NCI-H1694 treated with DMSO at 0.1 percent for 48 hours (cell line): ENCODE results near the gene CARD10.
"Not testable (repeated sequence)": the region's sequence is repeated elsewhere in the genome, so short reads cannot be mapped to it uniquely, and the experiment has no call there.

Experiments
- DNase-seq: peaks from one replicate; lab custom pipeline; 2025; lab: John Stamatoyannopoulos, UW

The CARD10 gene

DNA sequence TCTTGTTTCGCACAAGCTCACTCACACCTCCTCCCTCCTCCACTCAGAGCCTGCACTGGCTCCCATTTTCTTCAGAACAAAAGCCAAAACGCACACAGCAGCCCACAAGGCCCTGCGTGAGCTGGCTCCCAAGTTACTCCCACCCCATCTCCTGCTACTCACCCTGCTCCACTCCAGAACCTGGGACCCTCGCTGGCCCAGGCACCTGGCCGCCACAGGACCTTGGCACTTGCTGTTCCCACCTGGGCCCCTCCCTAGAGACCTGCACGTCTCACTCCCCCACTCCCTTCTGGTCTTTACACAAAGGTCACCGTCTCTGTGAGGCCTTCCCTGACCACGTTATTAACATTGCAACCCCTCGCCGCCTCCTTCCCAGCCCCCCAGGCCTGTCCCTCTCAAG, 32.1 kb downstream of the CARD10 start:
- DNase-seq, result no peak

DNA sequence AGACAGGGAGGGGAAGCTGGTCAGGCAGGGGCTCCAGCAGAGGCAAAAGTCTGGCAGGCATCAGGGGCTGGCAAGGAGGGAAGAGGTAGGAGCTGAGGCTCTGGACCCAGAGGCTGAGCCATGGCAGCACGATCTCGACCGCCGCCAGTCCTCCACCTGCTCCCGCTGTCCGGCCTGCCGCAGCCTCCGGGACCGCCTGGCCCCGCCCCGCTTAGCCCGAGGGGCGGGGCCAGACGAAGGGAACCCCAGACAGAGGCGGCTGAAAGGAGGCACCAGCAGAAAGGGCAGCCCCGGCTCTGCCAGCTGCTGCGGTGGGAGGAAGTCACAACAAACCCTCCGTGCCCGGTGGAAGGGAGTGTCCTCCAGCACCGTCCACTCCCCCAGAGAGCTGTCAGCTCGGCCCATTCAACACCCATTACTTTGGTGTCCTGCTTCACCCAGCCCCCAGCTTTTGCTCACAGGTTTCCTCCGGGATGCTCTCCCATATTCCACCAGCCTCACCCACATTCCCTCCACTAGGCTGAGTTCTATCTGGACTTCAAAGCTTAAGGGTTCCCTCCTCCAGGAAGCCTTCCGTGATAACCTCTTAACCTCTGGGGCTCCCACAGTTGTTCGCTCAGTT, 32.9 kb downstream of the CARD10 start, which contains the start of gene MFNG:
TSS of gene MFNG (minus strand) at position 161 of the 622 bp plus-strand sequence. CDS start 207 bp downstream, outside the sequence.
- DNase-seq, result no peak

DNA sequence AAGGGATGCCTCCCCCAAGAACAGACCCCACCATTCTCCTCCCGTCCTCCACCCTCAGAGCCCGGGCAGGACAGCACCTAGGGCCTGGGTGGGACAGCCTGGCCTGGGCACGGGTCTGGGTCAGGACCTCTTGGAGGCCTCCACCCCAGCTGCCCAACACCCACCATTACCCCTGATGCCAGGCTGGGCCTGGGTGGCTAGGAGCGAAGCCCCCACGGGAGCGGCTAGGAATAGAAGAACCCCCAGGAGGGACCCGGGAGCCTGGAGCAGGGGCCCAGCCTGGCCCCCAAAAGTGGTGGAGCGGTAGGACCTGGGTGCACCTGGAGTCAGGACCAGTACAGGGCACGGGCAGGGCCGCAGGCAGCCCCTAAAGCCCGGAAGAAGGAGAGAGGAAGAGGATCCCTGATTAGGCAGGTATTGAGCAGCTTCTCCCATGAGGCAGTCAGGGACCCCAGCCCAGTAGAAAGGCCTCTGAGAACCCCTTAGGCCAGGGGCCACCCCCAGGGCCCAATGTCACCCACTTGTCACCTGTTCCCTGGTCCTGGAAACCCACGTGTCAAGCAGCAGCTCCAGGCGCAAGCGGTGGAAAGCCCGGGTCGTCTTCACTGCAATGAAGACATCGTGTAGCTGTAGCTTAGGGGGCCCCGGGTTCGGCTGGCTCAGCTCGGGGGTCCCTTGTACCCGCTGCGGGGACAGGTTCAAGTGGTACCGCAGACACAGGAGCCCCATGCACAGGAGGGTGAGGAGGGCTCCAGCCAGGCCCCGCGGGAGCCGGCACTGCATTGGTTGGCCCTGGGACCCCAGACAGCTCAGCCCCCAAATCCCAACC, 33.6 kb downstream of the CARD10 start:
- DNase-seq, result no peak

DNA sequence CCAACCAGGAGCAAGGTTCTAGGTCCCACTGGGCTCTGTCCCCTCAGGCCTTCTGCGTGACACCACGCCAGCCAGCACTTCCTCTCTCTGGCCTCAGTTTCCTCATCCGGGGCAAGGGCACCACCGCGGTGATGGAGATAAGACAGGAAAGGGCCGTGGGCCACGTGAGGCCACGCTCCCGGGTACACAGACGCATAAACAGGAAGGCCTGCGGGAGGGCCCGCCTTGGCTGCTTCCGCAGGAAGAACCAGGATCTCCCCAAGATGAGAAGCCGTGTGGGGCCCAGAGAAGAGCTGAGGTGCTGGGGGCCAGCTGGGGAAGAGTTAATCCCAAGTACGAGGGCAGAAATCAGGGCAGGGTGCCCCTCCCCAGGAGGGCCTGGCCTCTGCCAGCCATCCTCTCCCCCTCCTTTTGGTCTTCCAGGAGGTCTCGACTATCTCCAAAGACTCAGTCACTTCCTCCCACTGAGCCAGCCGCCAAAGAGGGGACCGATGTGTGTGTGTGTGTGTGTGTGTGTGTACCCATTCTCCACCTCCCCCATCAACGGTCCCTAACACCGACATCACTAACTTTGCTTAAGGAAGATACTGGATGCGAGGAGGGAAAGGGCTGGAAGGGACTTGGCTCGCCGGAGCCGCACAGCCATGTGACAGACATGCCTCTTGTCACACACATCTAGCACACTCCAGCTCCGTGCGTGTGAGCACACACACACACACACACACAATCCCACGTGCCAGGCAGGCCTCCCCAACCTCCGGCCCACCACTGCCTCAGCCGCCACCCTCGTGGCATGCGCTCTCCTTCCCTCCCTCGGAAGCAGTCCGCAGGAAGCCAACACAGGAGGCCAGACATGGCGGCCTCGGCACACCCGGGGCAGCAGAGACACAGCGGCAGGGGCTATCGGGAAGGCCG, 34.5 kb downstream of the CARD10 start:
- no peak for DNase-seq

DNA sequence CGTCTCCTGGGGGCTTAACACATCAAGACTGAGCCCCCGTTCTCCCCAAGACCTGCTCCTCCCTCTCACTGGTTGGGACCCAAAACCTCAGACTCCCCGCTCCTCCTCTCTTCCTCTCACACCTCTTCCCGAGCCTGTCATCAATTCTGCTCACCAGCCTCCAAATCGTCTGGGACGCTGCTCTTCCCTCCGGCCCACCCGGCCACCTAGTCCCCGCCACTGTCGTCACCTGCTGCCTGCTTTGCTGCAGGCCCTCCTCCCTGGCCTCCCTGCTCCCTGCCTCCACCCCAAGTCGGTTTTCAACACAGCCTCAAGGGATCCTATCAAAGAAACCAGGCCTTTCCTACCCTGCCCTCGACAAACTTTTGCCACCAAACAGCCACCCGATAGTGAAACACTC, 36.2 kb downstream of the CARD10 start:
- no peak for DNase-seq

DNA sequence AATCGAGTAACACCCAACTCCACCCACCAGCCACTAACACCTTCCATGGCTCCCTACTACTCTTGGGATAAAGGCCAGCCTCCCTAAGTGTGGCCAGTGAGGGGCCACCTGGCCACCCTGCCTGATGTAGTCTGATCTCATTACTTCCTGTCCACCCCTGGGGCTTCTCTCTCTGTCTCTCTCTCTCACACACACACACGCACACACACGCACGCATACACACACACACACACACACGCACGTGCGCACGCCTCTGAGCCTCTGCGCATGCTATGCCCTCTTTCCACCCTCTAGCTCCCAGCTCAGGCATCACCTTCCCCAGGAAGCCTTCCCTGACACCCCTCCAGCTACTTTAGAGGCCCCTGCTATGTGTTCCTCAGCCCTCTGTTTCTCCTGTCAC, 37.0 kb downstream of the CARD10 start:
- DNase-seq, result no peak

DNA sequence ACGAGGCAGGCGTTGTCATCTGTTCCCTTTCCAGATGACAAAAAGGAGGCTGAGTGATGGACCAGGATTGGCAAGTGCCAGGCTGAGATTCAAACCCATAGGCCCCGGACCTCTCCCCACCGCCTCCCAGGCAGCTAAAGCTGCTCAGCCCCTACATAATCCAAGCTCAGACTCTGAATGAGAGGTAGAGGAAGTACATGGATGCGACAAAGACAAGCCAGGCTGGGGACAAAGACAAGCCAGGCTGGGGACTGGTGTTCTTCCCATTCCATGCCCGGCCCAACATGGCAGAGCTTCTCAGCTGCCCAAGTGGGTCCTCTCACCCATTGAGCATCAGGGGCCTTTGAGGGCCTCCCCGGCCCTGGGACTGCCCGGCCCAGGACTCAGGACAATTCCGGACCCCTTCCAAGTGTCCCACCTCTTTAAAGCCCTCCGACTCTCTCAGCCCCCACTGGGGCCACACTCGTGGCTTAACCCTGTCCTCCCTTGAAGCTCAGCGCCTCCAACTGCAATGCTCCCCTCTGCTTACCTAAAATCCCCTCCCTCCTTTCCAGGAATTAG, 37.8 kb downstream of the CARD10 start:
- DNase-seq, result no peak

DNA sequence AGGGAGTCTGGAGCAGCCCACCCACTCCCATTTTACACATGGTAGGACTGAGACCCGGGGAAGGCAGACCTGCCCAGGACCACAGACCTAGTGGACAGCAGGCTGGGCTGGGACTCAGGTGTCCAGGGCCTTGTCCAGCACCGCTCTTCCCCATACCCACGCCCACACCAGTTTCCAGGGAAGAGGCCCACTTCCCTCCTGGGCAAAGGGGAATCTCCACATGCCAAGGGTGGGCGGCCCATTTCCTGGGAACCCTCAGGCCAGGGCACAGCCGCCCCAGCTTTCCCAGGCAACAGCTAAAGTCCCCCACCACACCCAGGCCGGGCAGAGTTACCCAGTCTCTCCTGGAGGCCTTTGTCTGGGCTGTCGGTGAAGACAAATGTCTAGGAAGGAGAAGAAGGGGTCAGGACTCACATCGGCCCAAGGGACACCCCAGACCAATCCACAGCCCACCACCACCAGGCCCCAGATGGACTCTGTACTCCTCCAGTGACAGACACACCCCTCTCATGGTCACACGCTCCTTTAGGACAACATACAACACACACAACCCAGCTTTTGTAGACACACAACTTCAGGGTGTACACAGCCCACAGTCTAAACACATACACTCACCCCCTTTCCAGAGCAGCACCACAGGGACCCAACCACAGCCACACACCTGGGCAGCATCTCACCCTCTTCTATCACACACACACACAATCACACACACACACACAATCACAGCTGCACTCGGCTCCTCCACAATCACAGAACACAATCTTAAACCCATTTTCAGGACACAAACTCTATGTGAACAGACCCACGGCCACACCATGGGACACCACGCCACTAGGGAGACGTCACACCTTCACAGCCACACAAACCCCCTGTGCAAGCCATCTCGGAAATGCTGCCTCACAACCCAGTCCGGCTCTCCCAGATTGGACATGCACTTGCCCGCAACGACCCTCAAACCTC, 38.5 kb downstream of the CARD10 start:
- DNase-seq, result no peak

DNA sequence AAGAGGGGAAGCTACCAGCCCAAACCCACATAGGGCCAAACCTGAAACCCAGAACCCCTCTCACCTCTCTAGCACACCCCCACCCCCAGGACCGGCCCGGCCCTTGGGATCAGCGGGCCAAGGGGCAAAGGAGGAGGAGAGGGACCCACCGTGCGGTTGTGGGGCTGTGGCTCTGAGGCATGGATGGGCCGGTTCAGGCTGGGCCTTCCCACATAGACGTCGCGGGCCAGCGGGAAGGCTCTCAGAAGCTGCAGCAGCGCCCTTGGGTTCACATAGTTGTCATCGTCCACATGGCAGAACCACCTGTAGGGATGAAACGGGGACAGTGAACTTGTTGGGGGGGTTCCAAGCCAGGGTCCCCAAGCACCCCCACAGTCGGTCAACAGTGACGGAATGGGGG, 40.0 kb downstream of the CARD10 start:
- no peak for DNase-seq

DNA sequence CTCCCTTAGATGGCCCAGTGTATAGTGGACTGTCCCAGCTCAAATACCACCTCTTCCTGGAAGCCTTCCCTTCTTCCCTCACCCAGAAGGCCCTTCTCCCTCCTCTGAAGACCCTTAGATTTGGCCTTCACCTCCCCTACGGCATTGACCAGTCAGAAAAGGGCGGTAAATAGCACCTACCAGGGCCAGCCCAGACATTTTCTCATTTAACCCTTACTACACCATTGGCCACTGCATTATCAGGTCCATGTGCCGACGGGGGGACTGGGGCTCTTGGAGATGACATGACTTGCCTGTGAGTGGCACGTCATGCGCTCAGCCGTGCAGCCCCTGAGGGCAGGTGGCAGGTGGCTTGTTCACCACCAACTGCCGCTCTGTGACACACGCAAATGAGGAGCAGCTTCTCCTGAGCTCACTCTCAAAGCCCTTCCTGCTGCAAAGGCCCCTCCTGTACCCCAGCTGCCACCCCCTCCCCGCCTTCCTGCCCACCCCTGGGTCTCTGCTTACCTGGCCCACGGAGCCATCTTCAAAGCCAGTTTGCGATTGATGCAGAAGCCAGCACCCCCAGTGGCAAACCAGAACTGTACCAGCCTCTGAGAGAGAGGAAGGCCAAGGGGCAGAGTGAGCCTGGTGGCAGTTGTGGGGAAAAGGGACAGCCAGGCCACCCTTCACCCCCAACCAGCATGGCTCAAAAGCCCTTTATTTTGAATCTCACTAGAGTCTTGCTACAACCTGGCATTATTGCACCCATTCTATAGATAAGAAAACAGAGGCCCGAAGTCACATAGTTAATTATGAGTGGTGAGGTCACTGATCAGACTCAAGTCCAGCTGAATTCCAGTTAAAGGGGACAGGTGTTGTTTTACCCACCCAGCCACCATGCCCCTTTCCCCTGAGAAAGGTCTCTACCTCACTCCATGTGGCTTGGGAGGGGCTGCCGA, 42.6 kb downstream of the CARD10 start:
- no peak for DNase-seq

DNA sequence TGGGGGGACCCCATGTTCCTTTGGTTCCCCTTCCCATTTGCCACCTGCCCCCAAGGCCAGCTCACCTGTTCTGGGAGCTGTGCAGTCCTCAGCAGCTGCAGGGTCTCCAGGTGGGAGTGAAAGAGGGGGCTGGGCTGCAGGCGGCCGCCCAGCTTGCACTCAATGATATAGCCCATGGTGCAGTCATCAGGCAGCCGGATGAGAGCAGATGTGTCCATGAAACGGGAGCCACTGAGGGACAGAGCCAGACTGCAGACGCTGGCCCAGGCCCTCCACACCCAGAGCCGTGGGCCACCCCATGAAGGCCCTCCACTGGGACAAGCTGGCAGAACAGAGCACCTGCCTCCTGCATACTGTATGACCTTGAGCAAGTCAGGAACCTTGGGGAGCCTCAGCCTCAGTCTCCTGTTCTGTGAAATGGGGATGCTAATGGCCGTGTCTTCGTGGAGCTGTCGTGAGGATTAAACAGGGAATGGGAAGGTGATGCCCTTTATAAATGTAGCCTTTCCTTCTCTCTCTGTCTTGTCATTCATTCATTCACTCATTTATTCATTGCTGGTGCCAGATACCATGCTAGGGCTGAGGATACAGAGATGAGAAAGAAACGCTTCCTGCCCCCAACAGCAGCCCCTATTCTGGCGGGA, 44.6 kb downstream of the CARD10 start:
- DNase-seq, result no peak

DNA sequence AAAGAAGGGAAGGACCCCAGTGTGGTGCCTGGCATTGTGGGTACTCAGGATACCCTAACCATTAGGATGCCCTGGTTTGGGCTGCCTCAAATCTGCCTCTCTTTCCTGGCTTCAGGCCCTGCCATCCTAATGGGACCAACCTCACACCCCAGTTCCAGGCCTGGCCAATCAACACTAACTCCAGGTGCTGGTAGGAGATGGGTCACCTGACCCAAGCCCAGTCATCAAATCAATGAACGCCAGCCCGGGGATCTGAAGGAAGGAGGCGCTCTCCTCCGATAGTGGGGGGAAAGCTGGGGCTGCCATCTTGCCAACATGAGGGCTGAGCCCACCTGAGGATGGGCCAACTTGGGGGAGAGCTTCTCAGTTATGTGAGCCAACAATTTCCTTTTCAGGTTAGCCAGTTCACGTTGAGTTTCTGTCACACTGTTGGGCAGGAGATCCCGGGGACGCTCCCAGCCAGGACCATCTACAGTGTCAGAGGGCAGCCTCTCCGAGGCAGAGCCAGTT, 45.7 kb downstream of the CARD10 start:
- no peak for DNase-seq

DNA sequence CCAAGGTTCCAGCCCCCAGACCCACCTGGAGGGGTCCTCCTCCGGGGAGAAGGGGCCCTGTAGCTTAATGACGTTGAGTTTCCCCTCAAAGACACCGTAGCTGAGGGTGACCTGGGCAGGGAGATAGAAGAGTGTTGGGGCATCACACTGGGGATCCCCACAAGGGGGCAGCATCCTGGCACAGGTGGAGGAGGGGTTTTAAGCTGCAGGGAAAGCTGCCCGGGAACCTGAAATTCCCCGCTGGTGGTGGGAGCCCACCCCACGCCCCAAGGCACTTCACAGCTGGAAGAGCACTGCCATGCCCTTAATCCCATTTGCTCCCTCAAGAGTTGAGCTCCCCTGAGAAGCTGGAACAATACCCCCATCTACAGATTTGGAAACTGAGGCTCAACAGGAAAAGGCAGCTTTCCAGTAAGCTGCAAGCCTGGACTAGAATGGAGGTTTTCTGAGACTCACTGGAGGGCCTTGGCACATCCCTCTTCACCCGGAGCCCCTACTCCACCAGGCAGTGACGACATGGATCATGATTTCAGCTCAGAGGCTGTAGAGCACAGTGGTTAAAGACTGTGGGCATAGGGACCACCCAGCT, 46.7 kb downstream of the CARD10 start:
- peak; percentile 35 for DNase-seq

DNA sequence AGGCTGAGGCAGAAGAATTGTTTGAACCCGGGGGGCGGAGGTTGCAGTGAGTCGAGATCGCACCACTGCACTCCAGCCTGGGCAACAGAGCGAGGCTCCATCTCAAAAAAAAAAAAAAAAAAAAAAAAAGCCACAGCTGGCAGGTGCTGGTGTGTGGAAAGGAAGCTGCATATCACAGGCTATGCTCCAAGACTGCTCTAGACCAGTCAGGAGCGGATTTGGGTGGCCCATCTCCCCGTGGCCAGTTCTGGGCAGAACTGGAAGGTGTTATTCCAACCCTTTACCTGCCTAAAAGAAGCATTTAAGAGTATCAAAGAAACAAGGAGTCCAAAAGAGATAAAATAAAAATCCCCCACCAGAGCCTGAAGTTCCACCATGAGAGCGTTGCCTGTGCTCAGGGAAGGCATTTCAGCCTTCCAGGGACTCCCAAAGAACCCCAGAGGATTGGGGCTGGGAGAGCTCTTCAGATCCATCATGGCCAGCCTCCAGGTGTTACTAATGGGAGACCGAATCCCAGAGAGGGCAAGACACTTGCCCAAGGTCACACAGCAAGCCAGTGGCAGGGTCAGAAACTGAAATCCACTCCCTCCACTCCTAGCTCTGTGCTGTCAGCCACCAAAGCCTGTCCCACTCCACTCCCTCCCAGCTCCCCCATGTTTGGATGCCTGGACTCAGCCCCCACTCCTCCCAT, 47.3 kb downstream of the CARD10 start:
- no peak for DNase-seq

DNA sequence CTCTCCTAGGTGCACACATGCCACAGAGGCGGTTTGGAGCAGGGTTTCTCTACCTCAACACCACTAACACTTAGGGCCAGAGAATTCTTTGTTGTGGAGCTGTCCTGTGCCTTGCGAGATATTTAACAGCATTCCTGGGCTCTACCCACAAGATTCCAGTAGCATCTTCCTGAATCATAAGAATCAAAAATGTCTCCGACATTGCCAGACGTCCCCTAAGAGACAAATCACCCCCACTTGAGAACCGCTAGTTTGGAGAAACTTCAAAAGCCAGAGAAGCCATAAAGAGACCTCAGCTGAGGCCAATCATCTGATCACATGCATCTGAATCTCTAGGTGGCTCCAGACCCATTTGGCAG, 49.1 kb downstream of the CARD10 start:
- no peak for DNase-seq

DNA sequence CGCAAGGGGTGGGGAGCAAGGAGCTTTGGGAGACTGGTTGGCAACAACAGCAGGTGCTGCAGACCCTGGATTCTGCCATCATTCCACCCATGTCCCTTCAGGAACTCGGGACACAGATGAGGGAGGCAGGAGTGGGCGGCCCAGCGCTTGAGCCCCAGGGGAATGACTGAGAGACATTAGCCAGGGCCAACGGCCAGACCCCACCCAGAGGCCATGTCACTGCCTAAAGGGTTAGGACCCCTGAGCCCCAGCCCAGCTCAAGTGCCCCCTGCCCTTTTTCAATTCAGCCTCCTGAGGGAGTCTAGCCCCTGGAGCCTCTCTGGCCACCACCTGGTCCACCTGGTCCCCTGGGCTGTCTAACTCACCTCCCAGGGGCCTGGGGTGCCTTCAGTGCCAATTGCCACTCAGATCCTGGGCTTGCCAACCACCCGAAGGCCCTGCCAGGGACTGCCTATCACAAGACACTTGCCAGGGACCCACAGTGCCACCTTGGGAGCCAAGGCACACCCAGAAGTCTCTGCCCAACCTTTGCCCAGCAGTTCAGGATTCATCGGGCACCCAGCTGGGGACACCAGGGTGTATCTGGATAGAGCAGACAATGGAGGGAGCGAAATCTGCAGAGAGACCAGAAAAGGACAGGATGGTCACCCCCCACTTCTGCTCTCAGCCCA, 49.7 kb downstream of the CARD10 start:
- DNase-seq, result no peak

DNA sequence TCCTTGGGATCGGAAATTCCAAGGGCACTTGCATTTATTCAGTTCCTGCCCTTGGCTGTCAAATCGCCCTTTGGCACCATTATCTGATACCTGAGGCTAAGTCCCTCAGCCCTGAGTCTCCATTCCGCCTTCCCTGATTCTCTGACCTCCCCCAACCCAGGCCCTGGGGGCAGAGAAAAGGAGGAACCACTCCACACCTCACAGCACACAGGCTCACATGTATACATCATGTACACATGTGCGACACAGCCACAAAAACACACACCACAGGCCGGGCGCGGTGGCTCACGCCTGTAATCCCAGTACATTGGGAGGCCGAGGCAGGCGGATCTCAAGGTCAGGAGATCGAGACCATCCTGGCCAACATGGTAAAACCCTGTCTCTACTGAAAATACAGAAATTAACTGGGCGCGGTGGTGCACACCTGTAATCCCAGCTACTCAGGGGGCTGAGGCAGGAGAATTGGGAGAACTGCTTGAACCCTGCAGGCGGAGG, 51.0 kb downstream of the CARD10 start:
- DNase-seq, result not testable (repeated sequence)
